Suprapubic skin (tissue), 4 donors: ENCODE results near the gene PLEKHA1. TPM values are rescaled to one million over a fixed set of nuclear protein-coding genes. Genes with fewer than 3 reads are reported as not detected.
A peak's percentile ranks its signal among the peaks of the same experiment; 100 is the strongest.

Experiments
- DNase-seq, 2 donors: peaks; one replicate each; pipeline ENCODE4 v3.0.0-alpha.2; 2019; ENCODE audit warnings: low spot score in 2 of 2
- H3K27ac ChIP-seq: fragments of 200-600 bp; sonication (generic); one replicate; pipeline ENCODE4 v1.5.1; 2019
- H3K27me3 ChIP-seq: fragments of 200-600 bp; sonication (generic); one replicate; pipeline ENCODE4 v1.5.1; 2019
- H3K36me3 ChIP-seq: fragments of 200-600 bp; sonication (generic); one replicate; pipeline ENCODE4 v1.5.1; 2019
- H3K4me1 ChIP-seq: fragments of 200-600 bp; sonication (generic); one replicate; pipeline ENCODE4 v1.5.1; 2019
- H3K4me3 ChIP-seq: fragments of 200-600 bp; sonication (generic); one replicate; pipeline ENCODE4 v1.5.1; 2019; ENCODE audit warnings: mild to moderate bottlenecking
- H3K9me3 ChIP-seq: fragments of 200-600 bp; sonication (generic); one replicate; pipeline ENCODE4 v1.5.1; 2019
- CTCF ChIP-seq, 2 donors: fragments of 200-600 bp in 1 of 2; fragments of 450-650 bp in 1 of 2; sonication (generic) in 1 of 2; IDR thresholded peaks; one replicate each; pipeline ENCODE4 v1.5.1; 2016 to 2019; ENCODE audit warnings: antibody characterized with exemption in 2 of 2, mild to moderate bottlenecking in 1 of 2, moderate library complexity in 1 of 2
- EP300 ChIP-seq: sonication (generic); formaldehyde crosslinking; IDR thresholded peaks from one replicate; pipeline ENCODE4 v1.6.1; 2017; ENCODE audit warnings: antibody characterized with exemption
- POLR2A ChIP-seq, 2 donors: fragments of 450-650 bp; IDR thresholded peaks; one replicate each; pipeline ENCODE4 v1.6.1; 2017; ENCODE audit warnings: antibody characterized with exemption in 2 of 2, mild to moderate bottlenecking in 2 of 2, moderate library complexity in 2 of 2
- POLR2AphosphoS5 ChIP-seq, 3 donors: sonication (generic); formaldehyde crosslinking; IDR thresholded peaks; one replicate each; pipeline ENCODE4 v1.6.1; 2017; ENCODE audit warnings: antibody characterized with exemption in 3 of 3
- WGBS: methylation state at CpG from one replicate; pipeline ENCODE4 v1.1.5; 2018; 5-methylcytosine and 5-hydroxymethylcytosine counted together
- total RNA-seq, 4 donors: library from RNA; depleted of rRNA; stranded (reverse); fragments of >200 nt; gene quantifications; one replicate each; pipeline ENCODE4 v1.1.0, GENCODE V29; 2016

Gene PLEKHA1
- total RNA-seq, 4 donors from 2014 or later, result 68.2 to 91.6 (median 78.8) TPM

DNA sequence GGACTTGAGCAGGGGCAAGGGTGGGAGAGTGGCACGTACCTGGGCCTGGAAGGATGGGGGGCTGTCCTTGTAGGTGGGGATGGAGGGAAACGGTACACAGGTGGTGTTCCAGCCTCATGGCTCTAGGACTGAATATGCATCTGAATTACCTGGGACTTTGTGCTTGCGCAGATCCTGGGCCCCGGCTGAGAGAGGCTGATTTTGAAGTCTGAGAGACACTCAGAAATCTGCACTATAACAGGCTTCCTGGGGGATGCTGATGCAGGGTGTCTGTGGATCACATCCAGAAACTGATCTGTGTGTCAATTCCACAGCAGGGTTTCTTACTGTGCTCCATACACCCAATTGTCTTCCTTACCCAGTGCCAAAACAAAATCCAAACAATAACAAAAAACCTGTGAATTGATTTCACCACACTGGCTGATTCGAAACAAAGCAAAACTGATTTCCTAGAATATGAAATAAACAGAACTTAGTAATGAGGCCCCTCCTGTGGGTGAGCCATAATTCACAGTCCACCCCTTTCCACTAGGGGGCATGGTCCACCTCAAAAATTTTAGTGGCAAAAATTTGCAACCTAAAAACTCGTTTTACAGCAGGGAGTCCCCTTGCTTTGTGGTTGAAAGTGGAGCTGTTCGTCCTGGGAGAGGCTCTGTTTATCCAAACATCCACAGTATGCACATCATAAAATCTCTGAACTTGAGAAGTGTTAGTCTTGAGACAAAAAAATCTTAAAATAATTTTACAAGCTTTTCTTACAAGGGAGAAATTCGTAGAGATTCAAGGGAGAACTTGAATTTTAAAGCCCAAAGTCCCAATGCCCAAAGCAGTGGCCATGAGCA, 32.0 kb upstream of the PLEKHA1 start:
- H3K36me3 ChIP-seq, result no peaks in the 10 kb centered on the region
- TF ChIP-seq EP300, result no peak
- peak; percentile 63 to 86 for TF ChIP-seq CTCF (IDR thresholded peaks at IDR 0.05)
- TF ChIP-seq POLR2A (IDR thresholded peaks at IDR 0.05), result no peak
- no peak for DNase-seq
- H3K9me3 ChIP-seq, result no peaks in the 10 kb centered on the region
- no peak overlapping the region for H3K27ac ChIP-seq
- H3K4me3 ChIP-seq, result no peak overlapping the region
- H3K4me1 ChIP-seq, result peaks cover 58% of the 10 kb centered on the region
- H3K27me3 ChIP-seq, result no peaks in the 10 kb centered on the region
- WGBS, result 52% methylated on average over 7 of the region's 8 CpGs

GRCh38 chr10:122343135-122343800, 31.2 kb upstream of the PLEKHA1 start:
- no peaks in the 10 kb centered on the region for H3K9me3 ChIP-seq
- WGBS, result 86% methylated on average over 11 of the region's 11 CpGs
- H3K27me3 ChIP-seq, result no peaks in the 10 kb centered on the region
- no peak for TF ChIP-seq EP300
- TF ChIP-seq POLR2A (IDR thresholded peaks at IDR 0.05), result no peak
- TF ChIP-seq CTCF (IDR thresholded peaks at IDR 0.05), result no peak
- TF ChIP-seq POLR2AphosphoS5 (IDR thresholded peaks at IDR 0.05), result no peak
- H3K36me3 ChIP-seq, result no peaks in the 10 kb centered on the region
- H3K4me1 ChIP-seq, result peaks cover 52% of the 10 kb centered on the region
- H3K27ac ChIP-seq, result no peak overlapping the region
- no peak overlapping the region for H3K4me3 ChIP-seq
- no peak for DNase-seq

- no peaks in the 10 kb centered on the region for H3K27me3 ChIP-seq
- H3K36me3 ChIP-seq, result no peaks in the 10 kb centered on the region
- no peak for DNase-seq
- 92% methylated on average over 8 of the region's 8 CpGs for WGBS
- no peak overlapping the region for H3K4me3 ChIP-seq
- H3K4me1 ChIP-seq, result peaks cover 45% of the 10 kb centered on the region
- no peak overlapping the region for H3K27ac ChIP-seq
- no peaks in the 10 kb centered on the region for H3K9me3 ChIP-seq
- no peak for TF ChIP-seq POLR2AphosphoS5 (IDR thresholded peaks at IDR 0.05)
- TF ChIP-seq CTCF (IDR thresholded peaks at IDR 0.05), result no peak
- TF ChIP-seq POLR2A (IDR thresholded peaks at IDR 0.05), result no peak
- no peak for TF ChIP-seq EP300
Measured at GRCh38 chr10:122343936-122344335, 30.6 kb upstream of the PLEKHA1 start.

GRCh38 chr10:122344741-122345258, 29.7 kb upstream of the PLEKHA1 start:
- H3K9me3 ChIP-seq, result no peaks in the 10 kb centered on the region
- H3K27ac ChIP-seq, result no peak overlapping the region
- WGBS, result 87% methylated on average over 9 of the region's 9 CpGs
- TF ChIP-seq CTCF (IDR thresholded peaks at IDR 0.05), result no peak
- no peak for TF ChIP-seq POLR2A (IDR thresholded peaks at IDR 0.05)
- TF ChIP-seq EP300, result no peak
- TF ChIP-seq POLR2AphosphoS5 (IDR thresholded peaks at IDR 0.05), result no peak
- H3K36me3 ChIP-seq, result no peaks in the 10 kb centered on the region
- no peaks in the 10 kb centered on the region for H3K27me3 ChIP-seq
- DNase-seq, result no peak
- peaks cover 36% of the 10 kb centered on the region for H3K4me1 ChIP-seq
- no peak overlapping the region for H3K4me3 ChIP-seq

DNA sequence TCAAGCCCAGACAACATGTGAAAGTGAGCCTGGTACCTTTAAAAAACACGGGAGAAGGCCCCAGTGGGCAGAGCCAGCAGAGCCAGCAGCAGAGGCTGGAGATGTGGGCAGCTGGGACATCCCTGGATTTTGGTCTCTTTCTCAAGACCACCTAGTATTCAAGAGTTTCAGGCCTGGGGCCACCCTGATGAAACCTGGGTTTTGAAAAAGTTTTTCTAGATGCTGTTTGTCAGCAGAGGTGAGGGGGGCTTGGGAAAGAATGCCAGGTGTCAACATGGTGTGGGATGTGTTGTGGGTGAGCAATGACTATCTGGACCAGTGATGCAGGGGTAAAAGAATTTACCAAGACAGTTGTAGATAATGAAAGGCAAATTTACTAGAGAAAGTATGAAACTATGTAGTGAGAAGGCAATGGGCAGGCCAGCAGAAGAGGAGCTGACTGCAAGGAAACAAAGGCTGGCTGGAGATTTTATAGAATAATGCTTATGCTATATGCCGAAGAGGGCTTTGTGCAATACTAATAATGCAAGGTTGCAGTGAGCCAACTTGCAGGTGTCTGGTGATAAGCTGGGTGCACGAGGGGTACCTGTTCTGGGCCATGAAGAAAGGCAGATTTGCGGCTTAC, 28.1 kb upstream of the PLEKHA1 start:
- Histone ChIP-seq H3K27ac (peak overlapping the region; percentile 45), H3K36me3 (no peaks in the 10 kb centered on the region), H3K4me3 (no peak overlapping the region), H3K9me3 (no peaks in the 10 kb centered on the region), H3K27me3 (no peaks in the 10 kb centered on the region), H3K4me1 (peaks cover 29% of the 10 kb centered on the region)
- no peak for DNase-seq
- TF ChIP-seq CTCF (IDR thresholded peaks at IDR 0.05) (no peak), POLR2AphosphoS5 (IDR thresholded peaks at IDR 0.05) (no peak), POLR2A (IDR thresholded peaks at IDR 0.05) (no peak), EP300 (no peak)
- 90% methylated on average over 4 of the region's 4 CpGs for WGBS
